PC-9 (cell line): ENCODE data around the gene MTF2. TPM values are rescaled to one million over a fixed set of nuclear protein-coding genes. Genes with fewer than 3 reads are reported as not detected.
"Not testable (repeated sequence)": the region's sequence is repeated elsewhere in the genome, so short reads cannot be mapped to it uniquely, and the experiment has no call there.

ENCODE experiments used
- BruUV-seq: library from RNA; stranded (reverse); fragments of 400-500 nt; replicated peaks from 2 replicates; lab custom pipeline; 2021; lab: Mats Ljungman, UMichigan
- CTCF ChIA-PET: fragments of 300-600 bp; sonication (Branson Sonifier 250); formaldehyde crosslinking; loops from one replicate; lab custom pipeline; 2022; ENCODE audit warnings: antibody characterized with exemption; lab: Charles Lee
- POLR2A ChIA-PET: fragments of 300-600 bp; sonication (Branson Sonifier 250); formaldehyde crosslinking; loops from one replicate; lab custom pipeline; 2022; ENCODE audit warnings: antibody characterized with exemption; ENCODE audit not compliant: unreplicated experiment; lab: Charles Lee
- DNase-seq, 2 experiments: peaks; one replicate each; pipeline versions ENCODE4 v3.0.0 to v3.0.0-alpha.2; 2015 to 2022; ENCODE audit warnings: mixed read lengths in 1 of 2
- H2AFZ ChIP-seq: fragments of 200-600 bp; sonication (generic); 2 replicates; pipeline ENCODE4 v1.8.1; 2017; ENCODE audit warnings: antibody characterized with exemption
- H3F3A ChIP-seq: fragments of 200-600 bp; sonication (generic); 2 replicates; pipeline ENCODE4 v1.8.1; 2017; ENCODE audit warnings: antibody characterized with exemption, mild to moderate bottlenecking, low read depth; ENCODE audit not compliant: insufficient read depth
- H3K27ac ChIP-seq: fragments of 200-600 bp; sonication (generic); 2 replicates; pipeline ENCODE4 v1.6.1; 2016; ENCODE audit warnings: mixed run types
- H3K27me3 ChIP-seq: fragments of 200-600 bp; sonication (generic); 2 replicates; pipeline ENCODE4 v1.6.1; 2016; ENCODE audit warnings: low read depth, mixed run types; ENCODE audit not compliant: insufficient read depth
- H3K36me3 ChIP-seq: fragments of 200-600 bp; sonication (generic); 2 replicates; pipeline ENCODE4 v1.6.1; 2016; ENCODE audit warnings: low read depth, mixed run types
- H3K4me1 ChIP-seq: fragments of 200-600 bp; sonication (generic); replicated peaks from 2 replicates; pipeline ENCODE4 v1.6.1; 2016; ENCODE audit warnings: mixed run types; ENCODE audit not compliant: insufficient read depth
- H3K4me2 ChIP-seq: fragments of 200-600 bp; sonication (generic); 2 replicates; pipeline ENCODE4 v1.6.1; 2017; ENCODE audit warnings: mixed run types
- H3K4me3 ChIP-seq: fragments of 200-600 bp; sonication (generic); 2 replicates; pipeline ENCODE4 v1.6.1; 2016; ENCODE audit warnings: mixed run types
- H3K79me2 ChIP-seq: fragments of 200-600 bp; sonication (generic); 2 replicates; pipeline ENCODE4 v1.6.1; 2017; ENCODE audit warnings: low read depth, mixed run types
- H3K9me2 ChIP-seq: fragments of 200-600 bp; sonication (generic); 2 replicates; pipeline ENCODE4 v1.8.1; 2017; ENCODE audit warnings: mild to moderate bottlenecking; ENCODE audit not compliant: insufficient read depth
- H3K9me3 ChIP-seq: fragments of 200-600 bp; sonication (generic); 2 replicates; pipeline ENCODE4 v1.8.1; 2016; ENCODE audit warnings: low read depth; ENCODE audit not compliant: insufficient read depth
- H4K20me1 ChIP-seq: fragments of 200-600 bp; sonication (generic); 2 replicates; pipeline ENCODE4 v1.8.1; 2017; ENCODE audit not compliant: insufficient read depth
- CTCF ChIP-seq: fragments of 200-600 bp; sonication (generic); conservative IDR thresholded peaks from 2 replicates; pipeline ENCODE4 v1.6.1; 2017; ENCODE audit warnings: mixed run types, antibody characterized with exemption, mild to moderate bottlenecking, moderate library complexity
- EZH2 ChIP-seq: fragments of 200-600 bp; sonication (generic); IDR thresholded peaks from 2 replicates; pipeline ENCODE4 v1.8.0; 2017; ENCODE audit warnings: antibody characterized with exemption, low read depth
- intact Hi-C: fragments of 100-400 bp; cut with micrococcal nuclease; formaldehyde crosslinking; loops from one replicate; pipeline ENCODE4 v1.10.0; 2022; ENCODE audit not compliant: unreplicated experiment
- total RNA-seq: library from RNA; stranded (reverse); gene quantifications from 2 replicates; pipeline ENCODE4 v1.2.3, GENCODE V29; 2021

MTF2 gene
- total RNA-seq, 1 experiment from 2014 or later = 31.7 TPM

- POLR2A ChIA-PET = no interaction called here
- Histone ChIP-seq H3K27me3 (no peaks in the 10 kb centered on the region), H3K4me3 (no peak overlapping the region), H4K20me1 (peaks cover 57% of the 10 kb centered on the region), H3K9me2 (no peaks in the 10 kb centered on the region), H2AFZ (no peak overlapping the region), H3K27ac (no peak overlapping the region), H3K36me3 (peaks cover 58% of the 10 kb centered on the region), H3K79me2 (peaks cover 96% of the 10 kb centered on the region), H3K9me3 (no peaks in the 10 kb centered on the region), H3K4me2 (no peak overlapping the region), H3F3A (peaks cover 4% of the 10 kb centered on the region; the same call in 1 of the 2 replicates), H3K4me1 (0 out of 2 replicates have a peak, but pooled peaks cover 6% of the 10 kb centered on the region)
- intact Hi-C loops = no loop called here
- no peak for DNase-seq
- CTCF ChIA-PET = no interaction called here
- BruUV-seq = no TSS peak
- TF ChIP-seq CTCF (no peak), EZH2 (no peak)
Measured at GRCh38 chr1:93171549-93172034, 92.5 kb downstream of the MTF2 start.

GRCh38 chr1:93172778-93173177, 93.7 kb downstream of the MTF2 start:
- Histone ChIP-seq H3K79me2 (peaks cover 96% of the 10 kb centered on the region), H3K27me3 (no peaks in the 10 kb centered on the region), H3K4me1 (peaks cover 18% of the 10 kb centered on the region), H3K27ac (no peak overlapping the region), H3K9me3 (no peaks in the 10 kb centered on the region), H3K9me2 (no peaks in the 10 kb centered on the region), H2AFZ (no peak overlapping the region), H3F3A (0 out of 2 replicates have a peak, but pooled peaks cover 4% of the 10 kb centered on the region), H3K36me3 (peaks cover 52% of the 10 kb centered on the region), H4K20me1 (peaks cover 63% of the 10 kb centered on the region), H3K4me2 (no peak overlapping the region), H3K4me3 (no peak overlapping the region)
- POLR2A ChIA-PET = no interaction called here
- intact Hi-C loops = no loop called here
- no peak for DNase-seq
- CTCF ChIA-PET = interaction anchor here (0.6 kb wide), 1 partner anchor 370 kb away, joined by 15 read pairs; no protein-coding TSS in a partner anchor
- BruUV-seq = no TSS peak
- TF ChIP-seq EZH2 (no peak), CTCF (no peak)

GRCh38 chr1:93174638-93175037, 95.6 kb downstream of the MTF2 start:
- CTCF ChIA-PET, H3K27ac ChIP-seq, H3K9me2 ChIP-seq, H3K4me2 ChIP-seq, H3K27me3 ChIP-seq, H3K9me3 ChIP-seq, BruUV-seq, intact Hi-C loops, H3K4me3 ChIP-seq, POLR2A ChIA-PET, H2AFZ ChIP-seq, DNase-seq: not testable (repeated sequence)
- Histone ChIP-seq H3F3A (peaks cover 12% of the 10 kb centered on the region; the same call in 1 of the 2 replicates), H4K20me1 (peaks cover 66% of the 10 kb centered on the region), H3K36me3 (peaks cover 46% of the 10 kb centered on the region), H3K4me1 (peaks cover 29% of the 10 kb centered on the region), H3K79me2 (peaks cover 94% of the 10 kb centered on the region)
